ENCODE data around the gene CTTN.

CTTN gene

GRCh38 chr11:70410276-70411205 lies 12.2 kb downstream of the CTTN start:
- no peak for DNase-seq

- no peak for DNase-seq
Measured at GRCh38 chr11:70411713-70412452, 13.6 kb downstream of the CTTN start.

- DNase-seq, result no peak
Measured at GRCh38 chr11:70413151-70413550, 14.8 kb downstream of the CTTN start.

- no peak for DNase-seq
Measured at GRCh38 chr11:70414341-70415100, 16.2 kb downstream of the CTTN start.

- no peak for DNase-seq
Measured at GRCh38 chr11:70415191-70415590, 16.9 kb downstream of the CTTN start.

- no peak for DNase-seq
Measured at GRCh38 chr11:70415642-70416395, 17.5 kb downstream of the CTTN start.

GRCh38 chr11:70416881-70417280 lies 18.6 kb downstream of the CTTN start:
- no peak for DNase-seq

- DNase-seq, result no peak
Measured at GRCh38 chr11:70418130-70418529, 19.8 kb downstream of the CTTN start.

- DNase-seq, result no peak
Measured at GRCh38 chr11:70419307-70420007, 21.1 kb downstream of the CTTN start.

- no peak for DNase-seq
Measured at GRCh38 chr11:70420008-70420464, 21.7 kb downstream of the CTTN start.

- DNase-seq, result no peak
Measured at GRCh38 chr11:70420496-70420895, 22.2 kb downstream of the CTTN start.

- no peak for DNase-seq
Measured at GRCh38 chr11:70421123-70421522, 22.8 kb downstream of the CTTN start.

GRCh38 chr11:70422692-70423522 lies 24.6 kb downstream of the CTTN start:
- DNase-seq, result no peak

GRCh38 chr11:70423523-70424505 lies 25.5 kb downstream of the CTTN start:
- no peak for DNase-seq

- no peak for DNase-seq
Measured at GRCh38 chr11:70424765-70425344, 26.5 kb downstream of the CTTN start.

GRCh38 chr11:70427436-70427835 lies 29.1 kb downstream of the CTTN start:
- no peak for DNase-seq

- DNase-seq, result no peak
Measured at GRCh38 chr11:70428701-70429427, 30.5 kb downstream of the CTTN start.

GRCh38 chr11:70429428-70429705 lies 31.0 kb downstream of the CTTN start:
- no peak for DNase-seq
